ENCODE results near the gene MROH2A.

The MROH2A gene

GRCh38 chr2:233746475-233747282 is 31.5 kb upstream of the MROH2A start:
- H3K4me1 ChIP-seq (ENCODE audit: control insufficient read depth, insufficient read depth, low read length), result no peaks in the 10 kb centered on the region
- ChIA-PET POLR2A (no interaction called here), CTCF (no interaction called here)
- no peaks in the 10 kb centered on the region for H3K9me3 ChIP-seq (ENCODE audit: control insufficient read depth, insufficient read depth, low read depth, low read length)
- no peak overlapping the region for H3K27ac ChIP-seq (ENCODE audit: extremely low read depth, low read depth, low read length)
- no peak overlapping the region for H3K4me3 ChIP-seq (ENCODE audit: low read depth, low read length)
- H3K36me3 ChIP-seq (ENCODE audit: control insufficient read depth in 2 of 2, insufficient read depth in 1 of 2, low read length in 2 of 2), result no peaks in the 10 kb centered on the region
- TF ChIP-seq ZNF600 (tag by site-specific recombination; IDR thresholded peaks at IDR 0.05), result no peak
- no peak for TF ChIP-seq ZNF645 (tag by site-specific recombination; IDR thresholded peaks at IDR 0.05)
- TF ChIP-seq ZNF138 (tag by site-specific recombination; IDR thresholded peaks at IDR 0.05; ENCODE audit: borderline replicate concordance), result no peak
- no peak for TF ChIP-seq ZNF157 (tag by site-specific recombination; IDR thresholded peaks at IDR 0.05)
- TF ChIP-seq ZNF768 (tag by site-specific recombination; IDR thresholded peaks at IDR 0.05), result no peak
- no peak for TF ChIP-seq ZFP3 (tag by site-specific recombination; IDR thresholded peaks at IDR 0.05; ENCODE audit: low read depth)
- TF ChIP-seq KLF7 (tag by site-specific recombination; IDR thresholded peaks at IDR 0.05; ENCODE audit: borderline replicate concordance), result no peak
- no peak for TF ChIP-seq HOXD13 (CRISPR knock-in tag; IDR thresholded peaks at IDR 0.05; ENCODE audit: borderline replicate concordance)
- TF ChIP-seq ZNF280C (tag by site-specific recombination; IDR thresholded peaks at IDR 0.05), result no peak
- no peak for TF ChIP-seq ZNF580 (tag by site-specific recombination; IDR thresholded peaks at IDR 0.05)
- TF ChIP-seq ZNF558 (tag by site-specific recombination; IDR thresholded peaks at IDR 0.05), result no peak
- TF ChIP-seq WT1 (tag by site-specific recombination; IDR thresholded peaks at IDR 0.05), result no peak
- no peak for TF ChIP-seq KLF17 (tag by site-specific recombination; IDR thresholded peaks at IDR 0.05)
- no peak for TF ChIP-seq GLIS1 (tag by site-specific recombination; IDR thresholded peaks at IDR 0.05)
- no peak for TF ChIP-seq ZNF362 (tag by site-specific recombination; IDR thresholded peaks at IDR 0.05)
- no peak for TF ChIP-seq ZNF341 (tag by site-specific recombination; IDR thresholded peaks at IDR 0.05; ENCODE audit: low read depth)
- no peak for TF ChIP-seq ZNF16 (tag by site-specific recombination; IDR thresholded peaks at IDR 0.05; ENCODE audit: low read depth)
- no peak for TF ChIP-seq ZNF791 (tag by site-specific recombination; IDR thresholded peaks at IDR 0.05)
- TF ChIP-seq ZNF585B (tag by site-specific recombination; IDR thresholded peaks at IDR 0.05), result no peak

- ChIA-PET POLR2A (no interaction called here), CTCF (no interaction called here)
- no peaks in the 10 kb centered on the region for H3K36me3 ChIP-seq (ENCODE audit: control insufficient read depth in 2 of 2, insufficient read depth in 1 of 2, low read length in 2 of 2)
- H3K4me3 ChIP-seq (ENCODE audit: low read depth, low read length), result no peak overlapping the region
- H3K9me3 ChIP-seq (ENCODE audit: control insufficient read depth, insufficient read depth, low read depth, low read length), result no peaks in the 10 kb centered on the region
- no peak overlapping the region for H3K27ac ChIP-seq (ENCODE audit: extremely low read depth, low read depth, low read length)
- no peaks in the 10 kb centered on the region for H3K4me1 ChIP-seq (ENCODE audit: control insufficient read depth, insufficient read depth, low read length)
- no peak for TF ChIP-seq ZBTB44 (tag by site-specific recombination; IDR thresholded peaks at IDR 0.05)
- TF ChIP-seq ZNF114 (tag by site-specific recombination; IDR thresholded peaks at IDR 0.05), result no peak
- TF ChIP-seq KLF17 (tag by site-specific recombination; IDR thresholded peaks at IDR 0.05), result no peak
- no peak for TF ChIP-seq ZNF677 (tag by site-specific recombination; IDR thresholded peaks at IDR 0.05)
- no peak for TF ChIP-seq KLF16 (tag by site-specific recombination; IDR thresholded peaks at IDR 0.05)
- no peak for TF ChIP-seq ZBTB49 (tag by site-specific recombination; IDR thresholded peaks at IDR 0.05; ENCODE audit: low read depth)
- no peak for TF ChIP-seq ZNF521 (tag by site-specific recombination; IDR thresholded peaks at IDR 0.05)
Observed at GRCh38 chr2:233747283-233747544, 30.9 kb upstream of the MROH2A start.

Data from HEK293 (cell line).